BE2C (cell line): ENCODE data around the gene VAV1.
"Not testable (repeated sequence)": the region's sequence is repeated elsewhere in the genome, so short reads cannot be mapped to it uniquely, and the experiment has no call there.

Source experiments
- DNase-seq: peaks from one replicate; pipeline ENCODE4 v3.0.0-alpha.2; 2020
- H3K27me3 ChIP-seq: fragments of 250-450 bp; sonication (Bioruptor Pico); 2 replicates; pipeline ENCODE4 v1.5.1; 2020; ENCODE audit warnings: mild to moderate bottlenecking
- H3K36me3 ChIP-seq: fragments of 250-450 bp; sonication (Bioruptor Pico); 2 replicates; pipeline ENCODE4 v1.5.1; 2020; ENCODE audit warnings: mild to moderate bottlenecking
- H3K4me1 ChIP-seq: fragments of 250-450 bp; sonication (Bioruptor Pico); 2 replicates; pipeline ENCODE4 v1.5.1; 2020
- H3K4me3 ChIP-seq: 2 replicates; pipeline ENCODE4 v1.5.1; 2011; ENCODE audit warnings: low read depth, low read length
- H3K9me3 ChIP-seq: fragments of 250-450 bp; sonication (Bioruptor Pico); 2 replicates; pipeline ENCODE4 v1.5.1; 2020
- TF ChIP-seq, protein P1 (sequence below): IDR thresholded peaks from 2 replicates; pipeline ENCODE4 v1.5.1; 2012; ENCODE audit warnings: mild to moderate bottlenecking, low read depth, low read length

Gene VAV1

GRCh38 chr19:6791237-6791636, 18.7 kb downstream of the VAV1 start:
- Histone ChIP-seq H3K9me3 (no peaks in the 10 kb centered on the region), H3K4me1 (no peaks in the 10 kb centered on the region)
- TF ChIP-seq, protein P1, sequence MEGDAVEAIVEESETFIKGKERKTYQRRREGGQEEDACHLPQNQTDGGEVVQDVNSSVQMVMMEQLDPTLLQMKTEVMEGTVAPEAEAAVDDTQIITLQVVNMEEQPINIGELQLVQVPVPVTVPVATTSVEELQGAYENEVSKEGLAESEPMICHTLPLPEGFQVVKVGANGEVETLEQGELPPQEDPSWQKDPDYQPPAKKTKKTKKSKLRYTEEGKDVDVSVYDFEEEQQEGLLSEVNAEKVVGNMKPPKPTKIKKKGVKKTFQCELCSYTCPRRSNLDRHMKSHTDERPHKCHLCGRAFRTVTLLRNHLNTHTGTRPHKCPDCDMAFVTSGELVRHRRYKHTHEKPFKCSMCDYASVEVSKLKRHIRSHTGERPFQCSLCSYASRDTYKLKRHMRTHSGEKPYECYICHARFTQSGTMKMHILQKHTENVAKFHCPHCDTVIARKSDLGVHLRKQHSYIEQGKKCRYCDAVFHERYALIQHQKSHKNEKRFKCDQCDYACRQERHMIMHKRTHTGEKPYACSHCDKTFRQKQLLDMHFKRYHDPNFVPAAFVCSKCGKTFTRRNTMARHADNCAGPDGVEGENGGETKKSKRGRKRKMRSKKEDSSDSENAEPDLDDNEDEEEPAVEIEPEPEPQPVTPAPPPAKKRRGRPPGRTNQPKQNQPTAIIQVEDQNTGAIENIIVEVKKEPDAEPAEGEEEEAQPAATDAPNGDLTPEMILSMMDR, result no peak

DNA sequence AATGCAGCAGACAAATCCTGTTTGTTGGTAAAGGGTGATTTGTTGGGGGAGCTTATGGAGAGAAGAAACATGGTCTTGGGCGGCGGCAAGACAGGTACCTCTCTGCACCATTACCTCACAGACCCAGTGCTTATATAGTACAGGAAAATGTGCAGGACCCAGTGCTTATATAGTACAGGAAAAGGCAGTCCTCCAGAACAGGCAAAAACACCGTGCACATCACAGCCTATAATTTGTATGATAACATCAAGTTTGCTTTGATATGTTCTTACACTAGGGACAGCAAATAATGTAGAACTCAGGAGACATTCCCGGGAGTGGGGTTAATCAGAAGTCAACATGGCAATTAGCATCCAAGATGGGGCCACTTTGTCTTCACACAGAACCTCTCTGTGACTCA, 20.9 kb downstream of the VAV1 start:
- DNase-seq, result no peak
- H3K36me3 ChIP-seq, result no peaks in the 10 kb centered on the region
- TF ChIP-seq, protein P1, result no peak
- H3K9me3 ChIP-seq, result no peaks in the 10 kb centered on the region
- no peaks in the 10 kb centered on the region for H3K27me3 ChIP-seq
- H3K4me3 ChIP-seq, result no peak overlapping the region
- H3K4me1 ChIP-seq, result no peaks in the 10 kb centered on the region

More at GRCh38 chr19:6791237-6791636, 18.7 kb downstream of the VAV1 start:
- Histone ChIP-seq H3K27me3 (no peaks in the 10 kb centered on the region), H3K4me3 (no peak overlapping the region), H3K36me3 (no peaks in the 10 kb centered on the region)
- DNase-seq, result no peak

DNA sequence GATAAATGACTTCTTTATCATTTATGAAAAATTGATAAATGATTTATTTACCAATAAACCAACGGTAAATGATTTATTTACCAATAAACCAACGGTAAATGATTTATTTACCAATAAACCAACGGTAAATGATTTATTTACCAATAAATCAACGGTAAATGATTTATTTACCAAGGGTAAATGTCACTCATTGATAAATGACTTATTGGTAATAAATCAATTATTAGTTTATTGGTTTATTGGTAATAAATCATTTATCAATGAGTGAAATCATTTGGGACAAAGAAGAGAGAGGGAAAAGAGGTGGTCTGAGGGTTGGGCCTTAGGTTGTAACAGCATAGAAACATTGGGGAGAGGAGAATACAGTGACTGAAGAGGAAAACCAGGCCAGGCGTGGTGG, 21.5 kb downstream of the VAV1 start:
- DNase-seq, result no peak
- H3K4me3 ChIP-seq, result no peak overlapping the region
- no peaks in the 10 kb centered on the region for H3K9me3 ChIP-seq
- no peaks in the 10 kb centered on the region for H3K4me1 ChIP-seq
- H3K27me3 ChIP-seq, result no peaks in the 10 kb centered on the region
- H3K36me3 ChIP-seq, result no peaks in the 10 kb centered on the region
- TF ChIP-seq, protein P1, result no peak

DNA sequence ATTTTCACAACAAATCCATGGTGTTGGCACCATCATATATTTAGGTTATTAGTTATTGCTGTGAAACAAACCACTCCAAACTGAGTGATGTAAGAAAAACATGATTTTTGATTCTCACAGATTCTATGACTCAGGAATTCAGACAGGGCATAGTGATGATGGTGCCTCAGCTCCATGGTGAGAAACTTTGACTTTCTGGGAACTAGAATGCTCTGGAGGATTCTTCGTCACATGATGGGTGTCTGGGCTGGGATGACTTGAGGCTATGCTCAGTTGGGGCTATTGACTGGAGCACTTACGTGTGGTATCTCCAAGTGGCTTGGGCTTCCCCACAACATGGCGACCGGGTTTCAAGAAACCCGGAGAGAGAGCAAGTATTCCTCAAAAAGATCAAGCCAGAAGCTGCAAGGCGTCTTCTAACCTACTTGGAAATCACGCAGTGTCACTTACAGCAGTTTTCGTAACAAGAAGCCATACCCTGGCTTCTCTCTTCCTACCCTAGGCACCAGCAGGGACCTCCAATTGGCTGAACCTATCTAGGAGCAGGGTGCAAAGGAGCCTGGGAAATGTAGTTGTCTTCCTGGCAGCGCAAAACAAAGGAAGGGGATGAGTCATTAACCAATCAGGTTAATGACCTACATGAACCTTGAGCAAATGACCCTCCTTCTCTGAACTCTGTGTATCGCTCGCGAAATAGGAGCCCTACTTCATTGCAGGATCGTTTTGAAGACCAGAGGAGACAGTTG, 22.4 kb downstream of the VAV1 start:
- H3K27me3 ChIP-seq, result no peaks in the 10 kb centered on the region
- H3K4me1 ChIP-seq, result no peaks in the 10 kb centered on the region
- no peak overlapping the region for H3K4me3 ChIP-seq
- H3K9me3 ChIP-seq, result no peaks in the 10 kb centered on the region
- DNase-seq, result no peak
- H3K36me3 ChIP-seq, result no peaks in the 10 kb centered on the region
- TF ChIP-seq, protein P1, result no peak

GRCh38 chr19:6796278-6796677, 23.8 kb downstream of the VAV1 start:
- no peak for DNase-seq
- Histone ChIP-seq H3K4me1 (no peaks in the 10 kb centered on the region), H3K4me3 (no peak overlapping the region), H3K9me3 (no peaks in the 10 kb centered on the region), H3K27me3 (no peaks in the 10 kb centered on the region), H3K36me3 (no peaks in the 10 kb centered on the region)
- TF ChIP-seq, protein P1, result no peak

DNA sequence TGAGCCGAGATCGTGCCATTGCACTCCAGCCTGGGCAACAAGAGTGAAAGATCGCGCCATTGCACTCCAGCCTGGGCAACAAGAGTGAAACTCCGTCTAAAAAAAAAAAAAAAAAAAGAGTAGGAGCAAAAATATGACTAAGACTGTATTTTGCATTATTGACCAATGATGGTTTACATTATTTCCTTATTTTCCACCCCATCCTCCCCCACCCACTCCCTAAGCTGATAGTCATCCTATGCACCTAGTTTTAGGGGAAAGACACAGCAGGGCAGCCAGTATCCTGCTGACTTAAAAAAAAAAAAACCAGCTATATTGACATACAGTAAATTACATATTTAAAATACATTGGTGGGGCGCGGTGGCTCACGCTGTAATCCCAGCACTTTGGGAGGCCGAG, 25.1 kb downstream of the VAV1 start:
- TF ChIP-seq, protein P1, result no peak
- H3K27me3 ChIP-seq, result no peaks in the 10 kb centered on the region
- H3K36me3 ChIP-seq, result no peaks in the 10 kb centered on the region
- DNase-seq, result no peak
- H3K4me3 ChIP-seq, result no peak overlapping the region
- H3K9me3 ChIP-seq, result no peaks in the 10 kb centered on the region
- no peaks in the 10 kb centered on the region for H3K4me1 ChIP-seq

DNA sequence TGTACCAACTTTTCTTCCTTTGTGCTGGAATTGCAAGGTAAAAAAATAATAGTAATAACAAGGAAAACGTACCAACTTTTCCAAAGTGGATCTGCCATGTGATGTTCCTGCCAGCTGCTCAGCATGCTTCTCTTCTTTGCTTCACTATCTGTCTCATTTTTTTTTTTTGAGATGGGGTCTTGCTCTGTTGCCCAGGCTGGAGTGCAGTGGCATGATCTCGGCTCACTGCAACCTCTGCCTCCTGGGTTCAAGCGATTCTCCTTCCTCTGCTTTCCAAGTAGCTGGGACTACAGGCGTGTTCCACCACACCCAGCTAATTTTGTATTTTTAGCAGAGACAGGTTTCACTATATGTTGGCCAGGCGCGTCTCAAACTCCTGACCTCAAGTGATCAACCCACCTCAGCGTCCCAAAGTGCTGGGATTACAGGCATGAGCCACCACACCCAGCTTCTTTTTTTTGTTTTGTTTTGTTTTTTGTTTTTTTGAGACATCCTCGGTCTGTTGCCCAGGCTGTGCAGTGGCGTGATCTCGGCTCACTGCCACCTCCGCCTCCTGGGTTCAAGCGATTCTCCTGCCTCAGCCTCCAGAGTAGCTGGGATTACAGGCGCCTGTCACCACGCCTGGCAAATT, 27.8 kb downstream of the VAV1 start:
- H3K9me3 ChIP-seq, H3K36me3 ChIP-seq, DNase-seq, H3K4me3 ChIP-seq, H3K4me1 ChIP-seq, H3K27me3 ChIP-seq: not testable (repeated sequence)
